Activated CD4-positive, alpha-beta T cell treated with anti-CD3 and anti-CD28 coated beads, Interleukin-2, amount 50 U/mL, for 24 hours (primary cell): ENCODE measurements around the gene ROBO1.
"Not testable (repeated sequence)": the region's sequence is repeated elsewhere in the genome, so short reads cannot be mapped to it uniquely, and the experiment has no call there.

Source experiments
- DNase-seq, 2 donors: peaks; one replicate each; pipeline ENCODE4 v3.0.0-alpha.2; 2020; ENCODE audit warnings: low read depth in 1 of 2, low spot score in 1 of 2

The ROBO1 gene

DNA sequence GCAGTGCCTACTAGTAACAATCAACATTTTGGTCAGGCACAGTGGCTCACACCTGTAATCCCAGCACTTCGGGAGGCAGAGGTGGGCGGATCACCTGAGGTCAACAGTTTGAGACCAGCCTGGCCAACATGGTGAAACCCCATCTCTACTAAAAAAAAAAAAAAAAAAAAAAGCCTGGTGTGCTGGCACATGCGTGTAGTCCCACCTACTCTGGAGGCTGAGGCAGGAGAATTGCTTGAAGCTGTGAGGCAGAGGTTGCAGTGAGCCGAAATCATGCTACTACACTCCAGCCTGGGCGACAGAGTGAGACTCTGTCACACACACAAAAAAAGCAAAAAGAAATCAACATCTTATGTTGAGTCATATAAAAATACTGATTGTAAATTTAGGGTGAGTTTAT, 1043.4 kb downstream of the ROBO1 start:
- DNase-seq, result not testable (repeated sequence)

- no peak for DNase-seq
Measured at GRCh38 chr3:78721771-78722543, 1045.8 kb downstream of the ROBO1 start.

GRCh38 chr3:78718707-78719106, 1049.1 kb downstream of the ROBO1 start:
- DNase-seq, result no peak

GRCh38 chr3:78717041-78717440, 1050.8 kb downstream of the ROBO1 start:
- no peak for DNase-seq

- no peak for DNase-seq
Measured at GRCh38 chr3:78712941-78713340, 1054.9 kb downstream of the ROBO1 start.

GRCh38 chr3:78712270-78712669, 1055.5 kb downstream of the ROBO1 start:
- no peak for DNase-seq

DNA sequence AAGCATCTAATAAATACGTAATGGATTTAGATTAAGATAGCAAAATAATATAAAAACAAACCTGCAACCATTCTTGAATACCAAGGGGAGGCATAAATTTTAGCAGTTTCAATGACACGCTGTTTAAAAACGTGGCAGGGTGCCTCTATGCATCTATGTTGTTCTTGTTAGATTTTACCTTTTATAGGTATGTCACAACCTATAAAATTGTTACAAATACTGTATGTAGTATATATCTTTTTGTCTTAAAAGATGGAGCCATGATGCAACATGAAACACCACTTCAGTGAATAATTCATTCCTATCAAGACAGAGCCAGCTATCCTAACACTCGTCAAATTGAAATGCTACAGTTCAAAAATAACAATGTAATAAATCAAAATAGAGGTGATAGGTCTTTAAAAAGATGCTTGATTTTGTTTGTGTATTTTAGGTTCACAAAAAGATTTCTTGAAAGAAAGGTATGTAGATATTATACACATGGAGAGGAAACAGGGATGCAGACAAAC, 1059.2 kb downstream of the ROBO1 start:
- no peak for DNase-seq

GRCh38 chr3:78707609-78708008, 1060.2 kb downstream of the ROBO1 start:
- no peak for DNase-seq

DNA sequence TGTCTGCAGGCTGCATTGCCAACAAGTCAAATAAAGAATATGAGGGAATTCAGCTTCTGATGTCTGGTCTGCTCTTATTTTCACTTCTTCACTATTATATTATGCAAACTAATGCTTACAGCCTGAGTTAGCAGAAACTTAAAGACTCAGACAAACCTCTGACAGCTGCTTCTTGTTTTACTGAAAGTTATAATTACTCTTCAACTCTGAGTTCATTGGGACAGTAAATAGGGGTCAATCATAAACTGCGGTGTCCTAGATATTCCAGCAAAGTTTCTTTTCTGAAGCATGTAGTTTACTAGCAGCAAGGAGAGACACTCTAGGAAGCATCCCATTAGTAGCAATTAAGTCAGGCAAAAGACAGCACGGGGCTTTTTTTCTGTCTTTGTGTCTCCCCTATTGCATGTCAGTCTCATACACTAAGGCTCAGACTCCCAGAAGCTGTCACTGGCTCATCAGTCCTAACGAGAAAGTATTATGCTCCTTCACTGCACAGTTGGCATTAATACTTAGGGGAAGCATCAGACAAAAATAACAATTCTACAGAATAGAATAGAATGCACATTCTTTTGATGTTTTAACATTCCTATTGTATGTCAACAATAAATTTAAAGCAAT, 1060.8 kb downstream of the ROBO1 start:
- DNase-seq, result no peak

GRCh38 chr3:78703944-78704343, 1063.9 kb downstream of the ROBO1 start:
- no peak for DNase-seq

DNA sequence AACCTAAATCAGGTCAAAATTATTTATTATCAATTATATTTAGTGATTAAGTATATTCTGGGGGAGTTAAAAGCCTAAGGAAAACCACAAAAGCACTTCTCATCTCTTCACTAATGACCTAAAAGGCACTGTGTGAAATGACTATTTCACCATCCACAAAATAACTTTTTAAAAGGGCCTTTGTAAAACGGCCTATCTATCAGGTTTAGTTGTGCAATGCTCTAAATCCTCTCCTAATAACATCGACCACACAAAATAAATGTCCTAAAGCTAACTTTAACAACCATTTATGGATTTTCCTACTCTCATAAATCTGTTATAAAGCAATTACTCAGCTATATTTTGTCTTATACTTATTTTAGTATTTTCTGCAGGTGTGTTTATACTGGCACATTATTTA, 1066.3 kb downstream of the ROBO1 start:
- no peak for DNase-seq

DNA sequence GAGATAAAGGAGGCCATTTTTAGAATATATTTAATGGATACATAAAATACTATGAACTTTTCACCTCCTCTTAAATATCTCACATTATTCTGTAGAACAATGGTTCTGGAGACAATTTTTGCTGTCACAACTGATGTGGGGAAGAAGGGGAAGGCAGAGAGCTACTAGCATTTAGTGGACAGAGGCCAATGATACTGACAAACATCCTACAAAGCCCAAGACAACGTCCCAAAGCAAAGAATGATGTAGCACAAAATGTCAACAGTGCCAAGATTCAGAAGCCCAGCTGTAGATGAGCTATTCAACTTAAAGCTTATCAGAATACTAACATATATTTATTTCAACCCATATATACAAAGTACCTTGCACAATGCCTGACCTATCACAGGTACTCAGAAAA, 1069.4 kb downstream of the ROBO1 start:
- DNase-seq, result no peak

DNA sequence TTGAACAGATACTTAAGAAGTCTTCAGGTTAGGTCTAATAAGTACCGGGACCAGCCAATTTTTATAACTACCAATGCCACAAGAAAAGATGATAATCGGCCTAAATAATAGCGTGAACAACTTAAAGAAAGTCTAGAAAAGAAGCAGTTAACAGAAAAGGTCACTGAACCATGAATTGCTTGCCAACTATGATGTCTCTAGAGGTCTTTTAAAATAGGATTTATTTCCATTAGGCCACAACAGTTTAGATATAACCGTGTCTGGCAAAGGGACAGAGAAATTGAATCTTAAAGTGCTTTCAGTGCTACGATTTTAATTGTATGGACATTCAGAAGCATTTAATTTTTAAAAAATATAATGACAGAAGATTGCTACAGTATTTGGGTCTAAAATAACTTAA, 1070.4 kb downstream of the ROBO1 start:
- no peak for DNase-seq

DNA sequence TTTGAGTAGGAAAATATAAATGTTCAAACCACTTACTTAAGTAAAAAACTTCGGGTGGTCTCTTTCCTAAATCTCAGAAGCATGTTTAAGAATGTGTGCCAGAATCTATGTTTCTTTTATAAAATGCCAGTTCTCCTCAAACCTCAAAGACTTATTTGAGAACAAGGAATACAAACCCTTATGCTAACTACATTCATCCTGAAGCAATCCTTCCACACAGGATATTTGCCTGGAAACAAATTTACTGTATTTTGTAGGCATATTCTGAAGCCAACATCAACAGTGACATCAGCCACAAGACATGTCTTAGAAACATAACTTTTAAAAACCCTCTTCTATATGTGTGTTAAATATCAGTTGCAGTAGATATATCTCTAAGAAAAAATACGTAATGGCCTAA, 1077.0 kb downstream of the ROBO1 start:
- DNase-seq, result no peak

DNA sequence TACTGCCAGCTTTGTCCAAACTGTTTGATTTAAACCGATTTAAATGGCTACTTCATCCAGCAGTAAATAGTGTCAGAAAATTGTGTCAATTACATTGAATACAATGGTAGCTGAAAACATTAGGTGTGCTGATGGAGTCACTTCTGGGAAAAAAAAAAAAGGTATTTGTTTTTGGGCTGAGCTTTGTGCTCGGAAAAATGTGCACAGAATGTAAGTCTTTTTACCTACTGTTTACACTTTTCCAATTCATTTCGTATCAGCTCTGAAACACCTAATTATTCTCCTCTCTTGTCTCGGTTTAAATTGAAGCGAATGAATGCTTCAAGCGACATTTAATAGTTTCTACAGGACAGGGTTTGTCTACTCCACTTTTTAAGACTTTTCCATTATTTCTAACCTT, 1078.4 kb downstream of the ROBO1 start:
- DNase-seq, result no peak

DNA sequence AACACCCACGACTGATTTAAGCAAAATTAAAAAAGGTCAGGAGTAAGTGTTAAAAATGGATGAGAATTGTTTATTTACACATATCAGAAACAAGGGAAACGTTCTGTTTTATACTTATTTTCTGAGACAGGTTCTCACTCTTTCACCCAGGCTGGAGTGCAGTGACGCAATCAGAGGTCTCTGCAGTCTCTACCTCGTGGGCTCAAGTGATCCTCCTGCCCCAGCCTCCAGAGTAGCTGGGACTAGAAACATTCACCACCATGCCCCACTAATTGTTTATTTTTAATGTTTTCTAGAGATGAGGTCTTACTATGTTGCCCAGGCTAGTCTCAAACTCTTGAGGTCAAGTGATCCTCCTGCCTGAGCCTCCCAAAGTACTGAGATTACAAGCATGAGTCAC, 1080.3 kb downstream of the ROBO1 start:
- no peak for DNase-seq

DNA sequence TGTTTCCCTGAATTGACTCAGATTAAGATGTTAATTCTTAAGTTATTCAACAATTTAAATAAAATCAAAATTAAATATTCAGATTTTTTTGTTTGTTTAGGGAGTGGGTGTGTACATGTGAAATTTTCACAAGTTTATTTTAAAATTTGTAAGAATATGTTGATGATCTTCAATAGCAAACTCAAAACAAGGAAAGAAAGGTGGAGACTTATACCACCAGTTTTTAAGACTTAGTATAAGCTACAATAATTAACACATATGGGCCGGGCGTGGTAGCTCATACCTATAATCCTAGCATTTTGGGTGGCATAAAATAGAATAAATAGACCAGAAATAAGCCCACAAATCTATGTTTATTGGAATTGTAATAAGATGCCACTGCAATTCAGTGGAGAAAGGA, 1084.5 kb downstream of the ROBO1 start:
- DNase-seq, result no peak

GRCh38 chr3:78675119-78675805, 1092.5 kb downstream of the ROBO1 start:
- DNase-seq, result not testable (repeated sequence)

- DNase-seq, result no peak
Measured at GRCh38 chr3:78670746-78671145, 1097.1 kb downstream of the ROBO1 start.

- DNase-seq, result no peak
Measured at GRCh38 chr3:78670094-78670493, 1097.7 kb downstream of the ROBO1 start.

- no peak for DNase-seq
Measured at GRCh38 chr3:78668302-78668701, 1099.5 kb downstream of the ROBO1 start.

- no peak for DNase-seq
Measured at GRCh38 chr3:78666470-78666800, 1101.4 kb downstream of the ROBO1 start.
